ENCODE results near the gene PCDHGA6. TPM values are rescaled to one million over a fixed set of nuclear protein-coding genes. Genes with fewer than 3 reads are reported as not detected.
"Not testable (repeated sequence)": the region's sequence is repeated elsewhere in the genome, so short reads cannot be mapped to it uniquely, and the experiment has no call there.

The PCDHGA6 gene
- total RNA-seq, 1 experiment from 2014 or later = 0.07 TPM

DNA sequence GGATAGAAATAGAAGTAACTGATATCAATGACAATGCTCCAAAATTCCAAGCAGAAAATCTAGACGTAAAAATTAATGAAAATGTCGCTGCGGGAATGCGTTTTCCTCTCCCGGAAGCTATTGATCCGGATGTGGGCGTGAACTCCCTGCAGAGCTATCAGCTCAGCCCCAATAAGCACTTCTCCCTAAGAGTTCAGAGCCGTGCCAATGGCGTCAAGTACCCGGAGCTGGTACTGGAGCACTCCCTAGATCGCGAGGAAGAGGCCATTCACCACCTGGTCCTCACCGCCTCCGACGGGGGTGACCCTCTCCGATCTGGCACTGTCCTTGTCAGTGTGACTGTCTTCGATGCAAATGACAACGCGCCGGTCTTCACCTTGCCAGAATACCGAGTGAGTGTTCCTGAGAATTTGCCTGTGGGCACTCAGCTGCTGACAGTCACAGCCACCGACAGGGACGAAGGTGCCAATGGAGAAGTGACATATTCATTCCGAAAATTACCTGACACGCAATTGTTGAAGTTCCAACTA, 39.9 kb downstream of the PCDHGA6 start:
- Histone ChIP-seq H3K9me2 (ENCODE audit: insufficient read depth) (no peaks in the 10 kb centered on the region), H3K9me3 (ENCODE audit: control insufficient read depth in 1 of 2, insufficient read depth in 1 of 2, low read depth in 1 of 2, low read length in 2 of 2) (peaks cover 0 to 3% of the 10 kb centered on the region in 2 experiments; a peak in 1 of 4 replicates), H2AFZ (ENCODE audit: low read depth, low read length, poor library complexity, severe bottlenecking) (peak overlapping the region; percentile 76), H3K27me3 (ENCODE audit: insufficient read depth, low read length) (no peaks in the 10 kb centered on the region), H3K4me3 (replicated peaks in 1 of 2; ENCODE audit: low read depth in 1 of 2, low read length in 2 of 2) (peak overlapping the region; percentile 46 to 61), H3K79me2 (ENCODE audit: insufficient read depth, low read length) (no peaks in the 10 kb centered on the region), H3K27ac (ENCODE audit: low read depth, low read length) (no peak overlapping the region), H4K20me1 (ENCODE audit: insufficient read depth) (no peaks in the 10 kb centered on the region), H3K9ac (ENCODE audit: low read length) (peak overlapping the region; percentile 60), H3K4me2 (ENCODE audit: low read length) (peak overlapping the region; percentile 74), H3K36me3 (ENCODE audit: control insufficient read depth in 1 of 2, insufficient read depth in 2 of 2, low read length in 2 of 2) (no peaks in the 10 kb centered on the region), H3K4me1 (ENCODE audit: control insufficient read depth in 1 of 2, insufficient read depth in 2 of 2, low read length in 2 of 2) (peaks cover 2 to 5% of the 10 kb centered on the region in 2 experiments; a peak in 1 of 4 replicates)
- CTCF ChIA-PET = interaction anchor here (0.7 to 3.4 kb wide), 18 partner anchors 25 to 224 kb away, joined by 3 to 73 read pairs (median 6); partner anchors contain the start of genes PCDHB14, PCDHGB2, PCDHGC4 and RELL2
- BruUV-seq (replicated peaks) = no TSS peak
- DNase-seq (ENCODE audit: low read depth, low spot score) (peak; percentile 7), ATAC-seq (peak; percentile 65)
- no peak for TF ChIP-seq ZNF274 (IDR thresholded peaks at IDR 0.05; ENCODE audit: low read depth, low read length)
- TF ChIP-seq RAD21 (IDR thresholded peaks at IDR 0.05; ENCODE audit: low read depth) = 0 out of 2 replicates have a peak, but pooled peaks have one; percentile 1
- RAD21 ChIA-PET (ENCODE audit: low non-redundant PET in 1 of 2, low total read pairs in 2 of 2, uncharacterized antibody in 2 of 2, unreplicated experiment in 2 of 2) = interaction anchor here (1.1 to 2.1 kb wide), 6 partner anchors 108 to 150 kb away, joined by 5 to 17 read pairs (median 7); no protein-coding TSS in a partner anchor
- intact Hi-C loops (cut with micrococcal nuclease) = loop anchor here (1.0 to 2.0 kb wide), 2 partner anchors 99 to 151 kb away; no protein-coding TSS in a partner anchor
- POLR2A ChIA-PET = interaction anchor here (1.3 to 2.0 kb wide), 4 partner anchors 93 to 150 kb away, joined by 3 to 9 read pairs (median 4); partner anchors contain the start of gene TAF7

GRCh38 chr5:141414548-141415274, 41.0 kb downstream of the PCDHGA6 start:
- H3K27me3 ChIP-seq (ENCODE audit: insufficient read depth, low read length); H2AFZ ChIP-seq (ENCODE audit: low read depth, low read length, poor library complexity, severe bottlenecking); H3K4me2 ChIP-seq (ENCODE audit: low read length); H3K79me2 ChIP-seq (ENCODE audit: insufficient read depth, low read length); POLR2A ChIA-PET; H4K20me1 ChIP-seq (ENCODE audit: insufficient read depth); BruUV-seq (replicated peaks); ATAC-seq; H3K4me3 ChIP-seq (replicated peaks in 1 of 2; ENCODE audit: low read depth in 1 of 2, low read length in 2 of 2); H3K27ac ChIP-seq (ENCODE audit: low read depth, low read length); DNase-seq (ENCODE audit: low read depth, low spot score); H3K9ac ChIP-seq (ENCODE audit: low read length); RAD21 ChIA-PET (ENCODE audit: low non-redundant PET in 1 of 2, low total read pairs in 2 of 2, uncharacterized antibody in 2 of 2, unreplicated experiment in 2 of 2); intact Hi-C loops (cut with micrococcal nuclease); H3K9me2 ChIP-seq (ENCODE audit: insufficient read depth); H3K36me3 ChIP-seq (ENCODE audit: control insufficient read depth in 1 of 2, insufficient read depth in 2 of 2, low read length in 2 of 2); H3K4me1 ChIP-seq (ENCODE audit: control insufficient read depth in 1 of 2, insufficient read depth in 2 of 2, low read length in 2 of 2): not testable (repeated sequence)
- CTCF ChIA-PET = interaction anchor here (2.7 to 3.4 kb wide), 2 partner anchors 143 to 149 kb away, joined by 69 to 73 read pairs; no protein-coding TSS in a partner anchor
- H3K9me3 ChIP-seq (ENCODE audit: control insufficient read depth in 1 of 2, insufficient read depth in 1 of 2, low read depth in 1 of 2, low read length in 2 of 2) = peaks cover 0 to 10% of the 10 kb centered on the region in 2 experiments; a peak in 1 of 4 replicates

DNA sequence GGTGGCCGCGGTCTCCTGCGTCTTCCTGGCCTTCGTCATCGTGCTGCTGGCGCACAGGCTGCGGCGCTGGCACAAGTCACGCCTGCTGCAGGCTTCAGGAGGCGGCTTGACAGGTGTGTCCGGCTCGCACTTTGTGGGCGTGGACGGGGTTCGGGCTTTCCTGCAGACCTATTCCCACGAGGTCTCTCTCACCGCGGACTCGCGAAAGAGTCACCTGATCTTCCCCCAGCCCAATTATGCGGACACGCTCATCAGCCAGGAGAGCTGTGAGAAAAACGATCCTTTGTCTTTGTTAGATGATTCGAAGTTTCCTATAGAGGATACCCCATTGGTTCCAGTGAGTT, 41.6 kb downstream of the PCDHGA6 start:
- H2AFZ ChIP-seq (ENCODE audit: low read depth, low read length, poor library complexity, severe bottlenecking); BruUV-seq (replicated peaks); H3K4me3 ChIP-seq (replicated peaks in 1 of 2; ENCODE audit: low read depth in 1 of 2, low read length in 2 of 2); H3K9ac ChIP-seq (ENCODE audit: low read length); ATAC-seq; DNase-seq (ENCODE audit: low read depth, low spot score); H3K27me3 ChIP-seq (ENCODE audit: insufficient read depth, low read length); RAD21 ChIA-PET (ENCODE audit: low non-redundant PET in 1 of 2, low total read pairs in 2 of 2, uncharacterized antibody in 2 of 2, unreplicated experiment in 2 of 2); H3K79me2 ChIP-seq (ENCODE audit: insufficient read depth, low read length); CTCF ChIA-PET; H3K9me2 ChIP-seq (ENCODE audit: insufficient read depth); H3K4me2 ChIP-seq (ENCODE audit: low read length); H4K20me1 ChIP-seq (ENCODE audit: insufficient read depth); intact Hi-C loops (cut with micrococcal nuclease); H3K27ac ChIP-seq (ENCODE audit: low read depth, low read length); H3K4me1 ChIP-seq (ENCODE audit: control insufficient read depth in 1 of 2, insufficient read depth in 2 of 2, low read length in 2 of 2); POLR2A ChIA-PET; H3K36me3 ChIP-seq (ENCODE audit: control insufficient read depth in 1 of 2, insufficient read depth in 2 of 2, low read length in 2 of 2): not testable (repeated sequence)
- H3K9me3 ChIP-seq (ENCODE audit: control insufficient read depth in 1 of 2, insufficient read depth in 1 of 2, low read depth in 1 of 2, low read length in 2 of 2) = peaks cover 0 to 13% of the 10 kb centered on the region in 2 experiments; a peak in 1 of 4 replicates
